ENCODE measurements around the gene HOMER1. TPM values are rescaled to one million over a fixed set of nuclear protein-coding genes. Genes with fewer than 3 reads are reported as not detected.

The HOMER1 gene
- total RNA-seq, 1 experiment from 2014 or later, result 28.0 TPM

- in situ Hi-C loops (cut with HindIII; ENCODE audit: low sequenced_read_pairs), result no loop called here
Measured at GRCh38 chr5:79378510-79379186, 135.3 kb downstream of the HOMER1 start.

GRCh38 chr5:79357398-79357797 lies 156.5 kb downstream of the HOMER1 start:
- no peak for DNase-seq (ENCODE audit: low spot score)
- in situ Hi-C loops (cut with HindIII; ENCODE audit: low sequenced_read_pairs), result no loop called here

More at GRCh38 chr5:79378510-79379186, 135.3 kb downstream of the HOMER1 start:
- DNase-seq (ENCODE audit: low spot score), result no peak

- no peak for DNase-seq (ENCODE audit: low spot score)
- in situ Hi-C loops (cut with HindIII; ENCODE audit: low sequenced_read_pairs), result no loop called here
Measured at GRCh38 chr5:79349881-79350280, 164.1 kb downstream of the HOMER1 start.

DNA sequence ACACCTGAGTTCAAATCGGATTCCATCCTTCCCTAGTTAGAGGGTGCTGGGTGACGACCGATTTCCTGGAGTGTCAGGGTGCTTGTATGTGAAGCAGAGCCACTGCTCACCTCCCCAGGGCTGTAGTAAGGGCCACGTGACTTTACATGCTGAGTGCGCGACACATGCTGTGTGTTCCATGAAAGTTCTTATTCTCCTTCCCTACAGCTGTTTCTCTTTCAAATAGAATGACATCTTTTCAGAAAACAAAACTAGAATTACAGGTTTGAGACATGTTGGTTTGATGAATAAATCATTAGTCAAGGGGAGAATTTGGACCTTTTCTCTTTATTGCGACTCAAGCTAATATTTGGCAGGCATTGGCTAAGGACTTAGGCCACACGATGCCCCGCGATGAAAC lies 164.9 kb downstream of the HOMER1 start:
- no peak for DNase-seq (ENCODE audit: low spot score)
- in situ Hi-C loops (cut with HindIII; ENCODE audit: low sequenced_read_pairs), result no loop called here

- DNase-seq (ENCODE audit: low spot score), result no peak
- in situ Hi-C loops (cut with HindIII; ENCODE audit: low sequenced_read_pairs), result no loop called here
Measured at GRCh38 chr5:79346420-79346824, 167.5 kb downstream of the HOMER1 start.

DNA sequence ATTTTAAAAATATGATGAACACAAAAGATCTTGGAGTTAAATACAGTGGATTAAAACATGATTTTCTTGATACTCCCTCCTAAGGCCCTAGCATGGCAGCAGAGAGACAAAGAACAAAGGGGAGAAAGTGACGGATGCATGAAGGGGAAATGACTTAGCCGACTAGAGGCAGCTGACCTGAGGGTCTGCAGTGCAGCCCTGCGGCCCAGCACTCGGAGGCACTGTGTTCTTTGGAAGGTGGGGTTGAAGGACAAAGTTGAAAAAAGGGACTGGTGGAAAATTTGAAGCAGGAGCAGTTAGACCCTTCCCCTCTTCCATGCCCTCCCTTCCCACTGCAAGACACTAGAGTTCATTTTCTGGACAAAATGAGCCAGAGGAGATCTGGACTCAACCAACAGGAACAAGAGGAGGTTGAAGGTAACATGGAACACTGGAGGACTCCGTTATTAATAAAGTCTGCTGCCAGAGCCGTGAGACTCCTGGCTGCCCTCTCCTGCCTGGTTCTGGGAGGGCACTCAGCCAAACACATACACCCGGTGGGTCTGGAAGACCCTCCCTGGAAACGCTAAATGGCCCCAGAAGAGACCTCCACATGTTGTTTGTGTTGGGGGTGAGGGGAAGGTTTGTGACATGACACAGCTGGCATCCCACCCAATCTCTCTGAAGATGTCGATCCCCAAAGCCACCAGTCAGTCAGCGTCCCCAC lies 179.9 kb downstream of the HOMER1 start:
- no peak for DNase-seq (ENCODE audit: low spot score)

DNA sequence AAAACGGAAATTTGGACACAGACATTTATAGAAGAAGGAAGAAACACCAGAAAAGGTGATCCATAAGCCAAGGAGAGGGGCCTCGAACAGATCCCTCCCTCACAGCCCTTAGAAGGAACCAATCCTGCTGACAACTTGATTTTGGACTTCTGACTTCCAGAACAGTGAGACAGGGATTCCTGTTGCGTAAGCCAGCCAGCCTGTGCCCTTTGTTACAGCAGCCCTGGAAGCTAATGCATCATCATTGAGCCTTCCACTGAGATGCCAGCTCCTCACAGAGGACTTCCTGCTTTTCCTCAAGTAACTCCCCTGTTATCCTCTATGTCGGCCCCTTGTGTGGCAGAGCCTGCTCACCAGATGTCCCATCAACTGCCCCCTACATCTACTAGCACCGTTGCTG lies 183.9 kb downstream of the HOMER1 start:
- in situ Hi-C loops (cut with HindIII; ENCODE audit: low sequenced_read_pairs), result no loop called here

More for the DNA sequence above, 179.9 kb downstream of the HOMER1 start:
- in situ Hi-C loops (cut with HindIII; ENCODE audit: low sequenced_read_pairs), result no loop called here

DNA sequence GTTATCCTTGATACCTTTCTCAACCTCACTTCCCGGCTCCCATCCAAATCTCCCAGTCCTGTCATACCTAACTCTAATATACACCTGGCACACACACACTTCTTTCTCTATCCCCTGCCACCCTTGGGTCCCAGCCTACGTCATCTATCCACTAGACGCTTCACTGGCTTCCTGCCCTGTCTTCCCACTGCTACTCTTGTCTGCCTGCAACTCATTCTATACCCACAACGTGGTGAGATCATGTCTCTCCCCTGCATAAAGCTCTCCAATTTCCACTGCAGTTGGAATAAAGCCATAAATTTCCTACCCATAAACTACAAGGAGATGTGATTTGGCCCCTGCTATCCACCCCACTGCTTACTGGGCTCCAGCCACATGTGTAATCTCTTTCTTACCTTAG lies 184.5 kb downstream of the HOMER1 start:
- in situ Hi-C loops (cut with HindIII; ENCODE audit: low sequenced_read_pairs), result no loop called here
- no peak for DNase-seq (ENCODE audit: low spot score)

More for the DNA sequence above, 183.9 kb downstream of the HOMER1 start:
- DNase-seq (ENCODE audit: low spot score), result no peak

Other genes with a start within 250 kb of the HOMER1 start
- gene TENT2, start 98.3 kb upstream of the HOMER1 start, total RNA-seq (2014; rRNA removed; shearing (Covaris generic)), result 45.8 and 51.4 TPM in 2 replicates
- under 0.01 and 0.07 TPM in 2 replicates for gene CMYA5, start 175.7 kb upstream of the HOMER1 start, total RNA-seq (2014; rRNA removed; shearing (Covaris generic))

All from G401 (cell line).